Fibroblast of gingiva (primary cell): Measurements from ENCODE around the gene RGS8.
A peak's percentile ranks its signal among the peaks of the same experiment; 100 is the strongest.
"Not testable (repeated sequence)": the region's sequence is repeated elsewhere in the genome, so short reads cannot be mapped to it uniquely, and the experiment has no call there.

Experiments used
- DNase-seq: peaks from one replicate; pipeline ENCODE4 v3.0.0-alpha.2; 2011; ENCODE audit warnings: low read depth

RGS8 gene

DNA sequence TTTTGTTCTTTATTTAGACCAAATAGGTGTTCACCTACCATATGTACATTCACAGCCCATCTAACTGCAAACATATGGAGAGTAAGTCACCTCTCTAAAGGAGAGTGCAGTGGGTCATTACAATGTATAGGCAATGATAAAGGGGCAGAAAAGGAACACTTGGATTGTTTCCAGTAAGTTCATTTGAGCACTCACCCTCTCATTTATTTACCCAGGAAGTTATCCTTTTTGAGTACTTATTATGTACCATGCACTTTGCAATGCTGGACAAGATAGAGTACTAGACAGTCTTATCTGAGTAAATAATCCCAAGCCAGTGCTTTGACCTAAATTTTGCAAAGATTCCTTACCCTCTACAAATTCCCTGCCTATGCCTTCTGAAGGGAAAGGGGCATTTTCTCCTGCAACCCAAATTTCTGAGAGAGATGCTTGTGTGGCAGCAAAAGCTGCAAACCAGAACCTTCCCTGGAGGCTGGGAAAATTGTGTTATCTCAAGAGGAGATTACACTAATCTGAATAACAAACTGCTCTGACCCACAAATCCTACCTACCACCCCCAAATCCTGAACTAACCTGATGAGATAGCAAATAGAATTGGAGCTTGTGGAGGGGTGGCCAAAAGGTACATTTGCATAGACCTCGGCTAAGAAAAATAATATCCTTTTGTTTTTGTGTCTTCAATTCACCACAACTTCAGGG lies 18.6 kb upstream of the RGS8 start:
- DNase-seq, result no peak

DNA sequence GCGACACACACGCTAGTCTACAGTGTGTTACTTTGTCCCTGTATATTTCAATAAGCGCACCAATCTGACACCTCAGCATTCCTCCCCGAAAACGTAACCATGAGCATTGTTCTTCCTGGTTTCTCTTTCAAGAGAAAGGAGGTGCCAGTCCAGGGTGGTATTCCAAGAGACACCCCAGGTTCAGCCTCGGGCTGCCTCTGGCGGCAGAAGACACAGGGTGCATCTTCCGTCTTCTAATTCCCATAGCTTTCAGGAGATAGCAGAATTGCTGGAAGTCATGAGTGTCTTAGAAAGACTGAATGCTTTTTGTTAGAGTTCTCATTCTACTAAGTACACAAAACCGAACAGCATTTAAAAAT lies 15.9 kb upstream of the RGS8 start:
- DNase-seq, result no peak

DNA sequence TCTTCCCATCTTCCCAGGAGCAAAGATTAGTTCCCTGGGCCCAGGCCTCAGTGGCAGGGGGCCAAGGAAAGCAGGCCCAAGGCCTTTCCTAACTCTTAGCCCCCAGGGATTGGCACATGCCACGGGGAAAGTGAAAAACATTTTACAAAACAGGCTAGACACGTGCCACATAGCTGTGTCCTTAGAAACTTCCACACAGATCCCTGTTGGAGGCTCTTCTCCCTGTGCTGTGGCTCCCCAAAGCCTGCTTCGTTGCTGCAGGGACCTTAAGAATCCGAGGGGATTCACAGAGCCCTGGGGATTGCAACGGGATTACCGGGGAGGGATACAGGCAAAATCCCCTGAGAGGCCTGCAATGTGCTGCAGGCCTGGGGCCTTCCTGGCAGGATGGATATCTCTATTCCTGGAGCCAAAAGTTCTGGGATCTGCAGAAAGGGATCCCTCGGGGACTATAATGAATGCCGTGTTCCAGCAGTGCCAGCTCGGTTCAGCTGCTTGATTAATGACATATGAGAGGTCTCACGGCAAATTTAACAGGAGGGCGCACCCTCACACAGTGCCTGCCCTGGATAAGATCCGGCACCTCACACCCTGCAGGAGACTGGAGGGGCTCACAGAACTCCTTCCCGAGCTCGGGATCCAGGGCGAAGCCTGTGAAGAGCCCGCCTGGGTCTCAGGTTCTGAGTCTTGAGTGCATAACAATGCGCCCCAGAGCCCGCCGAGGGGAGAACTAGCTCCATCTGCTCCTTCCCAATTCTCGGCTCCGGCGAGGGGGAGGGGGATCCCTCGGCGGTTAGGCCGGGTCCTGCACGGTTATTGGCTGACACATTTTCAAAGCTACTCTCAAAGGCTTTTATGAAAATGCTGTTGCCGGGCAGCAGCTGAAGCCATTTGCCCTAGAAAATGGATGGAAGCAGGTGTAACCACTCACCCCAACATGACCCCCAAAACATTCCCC lies 15.3 kb upstream of the RGS8 start:
- peak; percentile 78 for DNase-seq

DNA sequence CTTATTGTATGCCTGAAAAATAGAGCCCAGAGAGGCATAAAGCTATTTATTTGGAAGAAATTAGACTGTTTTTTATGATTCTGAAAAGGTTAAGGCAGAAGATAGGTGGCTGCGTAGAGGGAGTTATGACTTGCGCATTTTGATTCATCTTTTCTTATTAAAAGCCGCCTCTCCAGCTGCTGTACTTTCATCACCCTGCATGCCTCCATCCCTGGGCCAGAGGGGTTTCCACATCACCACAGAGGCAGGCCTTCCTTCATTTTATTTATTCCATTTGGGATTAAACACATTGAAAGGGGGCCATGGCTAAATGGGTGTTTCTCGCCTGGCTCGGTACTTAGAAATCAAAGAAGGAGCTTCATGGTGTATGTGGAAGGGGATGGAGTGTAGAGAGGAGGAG lies 14.6 kb upstream of the RGS8 start:
- DNase-seq, result peak; percentile 33

DNA sequence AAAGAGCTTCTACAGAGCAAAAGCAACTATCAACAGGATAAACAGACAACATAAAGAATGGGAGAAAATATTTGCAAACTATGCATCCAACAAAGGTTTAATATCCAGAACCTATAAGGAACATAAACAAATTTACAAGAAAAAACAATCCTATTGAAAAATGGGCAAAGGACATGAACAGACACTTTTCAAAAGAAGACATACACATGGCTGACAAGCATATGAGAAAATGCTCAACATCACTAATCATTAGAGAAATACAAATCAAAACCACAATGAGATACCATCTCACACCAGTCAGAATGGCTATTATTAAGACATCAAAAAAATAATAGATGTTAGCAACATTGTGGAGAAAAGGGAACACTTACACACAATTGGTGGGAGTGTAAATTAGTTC lies 8.8 kb upstream of the RGS8 start:
- DNase-seq, result not testable (repeated sequence)

DNA sequence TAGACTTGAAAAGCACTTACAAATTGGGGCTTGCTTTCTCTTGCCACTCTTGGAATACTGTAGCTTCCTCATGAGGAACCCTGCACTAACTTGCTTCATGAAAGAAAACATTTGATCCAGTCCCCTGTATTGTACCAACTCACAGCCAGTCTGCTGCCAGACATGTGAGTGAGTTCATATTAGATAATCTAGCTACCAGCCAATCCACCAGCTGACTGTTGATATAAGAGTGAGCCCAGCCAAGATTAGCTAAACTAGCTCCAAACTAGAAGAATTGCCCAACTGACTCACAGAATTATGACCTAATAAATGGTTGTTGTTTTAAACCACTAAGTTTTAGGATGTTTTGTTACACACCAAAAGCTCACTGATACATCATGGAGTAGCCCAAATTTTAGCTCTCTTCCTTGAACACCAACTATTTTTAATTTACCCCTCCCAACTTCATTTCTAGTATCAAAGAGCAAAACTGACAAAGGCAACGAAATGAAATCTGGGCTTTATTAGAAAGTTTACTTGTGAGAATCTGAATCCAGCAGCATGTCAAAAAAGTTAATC lies 6.6 kb upstream of the RGS8 start:
- DNase-seq, result no peak

DNA sequence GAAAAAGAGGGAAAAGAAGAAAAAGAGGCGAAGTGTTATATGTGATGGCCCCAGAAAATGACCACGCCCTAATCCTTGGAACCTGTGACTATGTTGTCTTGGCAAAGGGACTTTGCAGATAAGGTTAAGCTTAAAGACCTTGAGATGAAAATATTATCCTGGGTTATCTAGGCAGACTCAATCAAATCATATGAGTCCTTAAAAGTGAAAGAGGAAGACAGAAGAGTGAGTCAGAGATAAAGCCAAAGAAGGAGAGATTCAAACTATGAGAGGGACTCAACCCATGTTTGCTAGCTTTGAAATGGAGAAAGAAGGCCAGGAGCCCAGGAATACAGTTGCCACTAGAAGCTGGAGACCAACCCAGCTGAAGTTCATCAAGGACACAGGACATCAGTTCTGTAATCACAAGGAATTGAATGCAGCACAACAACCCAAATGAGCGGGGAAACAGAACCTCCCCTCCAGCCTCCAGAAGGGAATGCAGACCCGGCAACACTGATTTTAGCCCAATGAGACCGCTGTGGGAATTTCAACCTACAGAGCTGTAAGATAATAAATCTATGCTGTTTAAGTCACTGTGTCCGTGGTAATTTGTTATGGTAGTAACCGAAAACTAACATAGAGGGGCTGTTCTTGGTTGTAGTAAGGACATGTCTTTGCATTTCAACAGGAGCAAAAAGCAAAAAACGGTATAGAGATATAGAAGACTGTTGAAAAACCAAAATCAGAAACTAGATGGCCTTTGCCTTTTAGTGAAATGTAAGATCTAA lies 4.2 kb upstream of the RGS8 start:
- DNase-seq, result no peak

DNA sequence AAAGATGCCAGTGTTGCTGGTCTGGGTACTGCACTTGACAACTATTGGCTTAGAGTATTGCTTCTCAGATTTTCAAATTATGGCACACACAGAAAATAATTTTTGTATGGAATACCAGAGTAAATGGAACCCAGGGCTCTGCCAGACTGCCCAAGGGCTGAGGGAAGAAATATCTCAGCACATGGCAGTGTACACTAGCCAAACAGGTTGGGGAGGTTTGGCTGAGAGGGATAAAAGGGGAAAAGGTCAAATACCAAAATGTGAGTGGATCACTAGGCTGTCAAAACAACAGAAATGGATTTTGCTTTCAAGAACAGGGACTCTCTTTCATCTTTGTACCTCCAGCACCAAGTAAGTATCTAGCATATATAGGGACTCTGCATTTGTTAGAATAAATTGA lies 3.0 kb upstream of the RGS8 start:
- no peak for DNase-seq

DNA sequence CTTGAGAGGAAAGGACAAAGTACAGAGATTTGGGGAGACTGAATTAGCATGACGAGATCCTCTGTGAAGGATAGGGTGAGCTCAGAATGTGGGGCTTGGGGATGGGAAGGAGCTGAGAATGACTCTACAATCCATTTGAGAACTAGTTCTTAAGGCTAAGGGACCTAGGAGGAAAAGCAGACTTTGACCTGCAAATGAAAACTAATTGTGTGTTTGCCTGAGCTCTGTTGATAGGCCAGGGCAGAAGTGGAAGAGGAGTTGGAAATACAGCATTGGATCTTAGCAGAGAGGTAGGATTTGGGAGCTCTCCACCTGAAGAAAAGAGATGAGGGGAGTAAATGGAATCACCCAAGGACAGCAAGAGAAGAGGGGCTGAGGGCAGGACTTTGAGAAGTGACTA lies 2.1 kb upstream of the RGS8 start:
- DNase-seq, result no peak

DNA sequence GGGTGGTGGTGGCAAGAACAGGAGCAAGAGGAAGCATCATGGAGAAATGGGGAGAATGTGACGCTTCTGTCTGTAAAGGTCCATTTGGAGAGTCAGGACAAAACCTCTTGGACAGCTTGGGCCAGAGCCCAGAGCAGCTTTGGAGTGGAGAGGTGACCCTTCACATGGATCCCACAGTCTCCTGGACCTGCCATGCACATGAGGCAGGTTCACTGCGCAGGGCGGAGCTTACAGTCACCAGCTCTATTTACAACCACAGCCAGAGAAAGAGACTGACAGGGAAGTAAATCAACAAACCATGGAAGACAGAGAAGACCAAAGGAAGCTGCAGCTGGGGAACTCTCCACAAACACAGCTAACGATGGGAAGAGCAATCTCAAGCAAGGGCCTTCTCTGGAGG lies 828 bp upstream of the RGS8 start:
- no peak for DNase-seq

DNA sequence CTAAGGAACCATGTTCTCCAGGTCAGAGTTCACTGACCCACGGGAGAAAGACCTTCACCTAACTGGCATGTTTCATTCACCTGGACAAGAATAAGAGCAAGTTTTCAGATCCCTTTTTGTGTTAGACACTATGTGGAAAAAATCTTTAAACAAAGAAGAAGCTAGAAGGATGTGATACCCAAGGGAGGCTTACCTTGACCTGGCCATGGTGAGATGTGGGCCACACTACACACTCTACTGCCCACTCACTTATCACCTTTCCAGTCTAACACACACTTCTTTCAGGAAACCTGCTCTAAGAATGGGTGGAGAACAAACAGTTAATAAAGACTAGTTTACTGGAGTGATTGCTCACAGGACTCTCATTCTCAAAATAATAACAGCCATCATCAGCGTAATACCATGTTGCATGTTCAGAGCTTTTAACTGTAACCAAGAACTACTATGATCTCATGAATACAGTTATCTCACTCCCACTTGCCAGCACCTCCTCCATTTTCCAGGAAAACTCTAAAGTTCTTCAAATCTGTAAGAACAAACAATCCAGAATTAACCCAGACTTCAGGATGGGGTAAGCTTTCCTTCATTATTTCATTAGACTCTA lies 1.4 kb downstream of the RGS8 start:
- DNase-seq, result no peak

DNA sequence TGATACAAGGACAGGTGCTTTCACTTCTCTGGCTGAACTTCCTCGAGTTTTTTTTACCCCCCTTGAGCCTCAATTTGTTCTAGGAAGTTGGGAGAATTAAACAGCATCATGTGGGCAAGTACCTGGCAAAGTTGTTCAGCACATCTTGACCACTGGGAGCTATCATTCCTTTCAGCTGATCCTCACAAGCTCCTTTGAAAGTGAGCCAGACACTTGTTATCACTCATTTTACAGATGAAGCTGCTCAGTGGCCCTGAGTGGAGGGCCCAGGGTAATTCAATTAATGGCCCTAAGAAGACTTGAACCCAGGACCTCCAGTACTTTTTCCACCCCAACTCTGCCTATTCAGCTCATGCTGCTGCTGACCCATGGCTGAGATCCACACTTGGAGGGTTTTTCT lies 2.0 kb downstream of the RGS8 start:
- DNase-seq, result no peak

DNA sequence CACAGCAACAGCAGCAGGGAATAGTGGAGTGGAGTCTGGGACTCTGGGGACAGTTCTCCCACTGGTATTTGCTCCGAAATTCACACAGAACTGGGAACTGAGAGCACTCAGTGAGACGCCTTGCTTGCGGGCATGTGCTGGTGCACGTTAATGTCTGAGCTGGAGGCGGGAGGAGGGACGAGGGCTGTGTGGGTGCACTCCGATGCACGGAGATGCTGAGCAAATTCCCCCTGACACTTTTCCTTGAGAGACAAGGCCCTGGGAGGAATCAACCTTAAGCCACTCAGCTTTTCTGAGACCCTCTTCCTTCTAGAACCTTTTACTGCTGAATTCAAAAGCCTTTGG lies 2.8 kb downstream of the RGS8 start:
- DNase-seq, result no peak

DNA sequence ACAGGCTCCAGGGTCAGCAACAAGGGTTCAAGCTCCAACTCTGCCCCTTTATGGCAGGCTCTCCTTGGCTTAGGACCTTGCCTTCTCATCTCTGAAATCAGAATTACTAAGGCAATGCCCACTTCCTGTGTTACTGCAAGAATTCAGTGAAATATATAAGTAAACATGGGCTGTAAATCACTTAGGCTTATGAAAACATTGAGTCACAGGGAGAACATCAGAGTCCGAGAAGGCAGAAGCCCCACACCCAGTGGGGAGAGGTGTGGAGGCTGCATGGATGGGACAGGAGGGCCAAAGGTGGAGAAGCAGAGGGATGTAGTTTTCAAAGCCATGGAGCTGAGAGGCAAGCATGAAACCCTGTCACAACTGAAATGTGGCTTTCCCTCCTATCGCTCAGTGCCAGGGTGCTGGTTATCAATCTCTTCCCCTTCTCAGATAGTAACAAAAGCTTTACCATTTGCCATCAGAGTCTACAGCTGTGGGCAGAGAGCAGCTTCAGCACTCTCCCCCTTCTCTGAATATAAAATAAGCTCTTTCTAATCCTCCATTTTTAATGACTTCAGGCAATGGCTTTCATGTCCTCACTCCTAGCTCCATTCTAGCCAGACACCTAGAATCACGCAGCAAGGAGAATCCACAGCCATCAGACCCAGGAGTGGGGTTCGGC lies 3.4 kb downstream of the RGS8 start:
- DNase-seq, result no peak

DNA sequence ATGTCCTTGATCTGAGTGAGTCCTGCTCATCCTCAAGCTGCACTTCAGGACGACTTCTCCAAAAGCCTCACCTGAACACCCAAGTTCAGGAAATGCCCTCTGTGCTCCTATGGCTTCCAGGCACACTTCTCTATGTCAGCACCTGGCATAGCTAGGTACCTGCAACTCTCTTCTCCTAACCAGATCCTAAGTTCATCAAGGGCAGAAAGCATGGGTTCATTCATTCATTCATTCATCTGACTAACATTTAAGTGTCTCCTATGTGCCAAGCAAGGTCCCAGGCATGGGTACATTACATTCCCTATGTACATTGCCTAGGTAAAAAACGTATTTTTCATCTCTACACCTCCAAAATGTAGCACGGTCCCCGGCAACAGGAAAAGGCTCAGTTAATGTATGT lies 4.0 kb downstream of the RGS8 start:
- no peak for DNase-seq

DNA sequence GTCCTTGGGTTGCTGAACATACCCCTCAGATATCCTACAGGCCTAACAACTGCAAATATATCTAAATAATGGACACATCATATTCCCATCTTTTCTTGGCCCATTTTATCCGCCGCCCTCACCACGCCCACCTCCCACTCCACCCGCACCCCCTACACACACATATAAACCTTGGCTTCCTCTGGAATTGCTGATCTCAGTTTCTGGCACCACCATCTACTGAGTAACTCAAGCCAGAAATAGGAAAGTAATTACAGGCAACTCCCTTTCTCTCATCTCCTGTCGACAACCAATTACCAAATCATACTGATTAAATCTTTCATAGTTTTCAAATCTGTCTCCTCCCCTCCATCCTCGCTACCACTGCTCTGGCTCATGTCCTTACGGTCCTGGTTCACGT lies 4.7 kb downstream of the RGS8 start:
- DNase-seq, result no peak

DNA sequence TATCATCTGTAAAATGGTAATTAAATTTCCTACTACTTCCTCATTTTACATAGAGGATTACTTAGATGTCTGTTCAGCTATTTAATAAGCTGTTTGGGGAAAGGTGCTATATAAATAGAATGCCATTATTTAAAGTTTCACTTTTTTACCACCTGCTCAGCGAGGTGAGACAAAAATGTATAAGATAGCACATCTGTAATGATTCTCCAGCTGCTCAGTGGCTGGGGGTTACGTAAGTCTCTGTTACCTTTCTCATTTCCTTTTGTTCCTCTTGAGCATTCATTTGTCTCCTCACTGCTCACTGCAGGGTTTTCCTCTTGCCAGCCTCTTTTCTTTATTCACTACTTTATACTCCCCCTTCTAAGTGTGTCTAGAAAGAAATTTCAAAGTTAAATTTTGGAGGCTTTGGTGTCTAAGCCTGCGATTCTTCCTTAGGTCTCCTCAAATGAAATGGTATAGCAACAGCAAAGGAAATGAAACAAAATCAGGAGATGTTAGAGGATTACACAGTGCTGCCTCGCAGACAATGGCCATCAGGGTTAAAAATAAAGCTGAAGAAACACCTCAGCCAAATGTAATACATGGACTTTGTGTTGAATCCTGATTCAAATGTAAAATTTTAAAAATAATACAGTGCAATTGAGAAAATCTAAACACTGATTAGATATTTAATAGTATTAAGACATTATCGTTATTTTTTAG lies 6.8 kb downstream of the RGS8 start:
- DNase-seq, result no peak

DNA sequence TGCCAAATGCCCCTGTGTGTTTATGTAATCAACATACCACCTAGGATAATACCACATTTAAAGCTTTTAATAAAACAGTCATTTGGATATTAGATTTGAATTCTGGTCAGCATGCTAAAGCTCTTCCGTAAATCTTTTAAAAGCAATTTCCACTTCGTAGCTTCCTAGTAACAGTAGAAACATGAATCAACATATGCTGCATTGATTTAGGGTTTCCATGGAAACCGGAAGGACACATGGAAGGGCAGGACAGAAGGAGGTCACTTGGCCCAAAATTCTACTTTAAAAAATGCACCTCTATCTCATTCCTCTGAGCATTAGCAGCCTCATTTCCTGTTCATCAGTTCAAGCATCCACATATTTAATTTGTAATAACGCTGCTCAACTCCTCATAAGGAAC lies 8.1 kb downstream of the RGS8 start:
- no peak for DNase-seq

DNA sequence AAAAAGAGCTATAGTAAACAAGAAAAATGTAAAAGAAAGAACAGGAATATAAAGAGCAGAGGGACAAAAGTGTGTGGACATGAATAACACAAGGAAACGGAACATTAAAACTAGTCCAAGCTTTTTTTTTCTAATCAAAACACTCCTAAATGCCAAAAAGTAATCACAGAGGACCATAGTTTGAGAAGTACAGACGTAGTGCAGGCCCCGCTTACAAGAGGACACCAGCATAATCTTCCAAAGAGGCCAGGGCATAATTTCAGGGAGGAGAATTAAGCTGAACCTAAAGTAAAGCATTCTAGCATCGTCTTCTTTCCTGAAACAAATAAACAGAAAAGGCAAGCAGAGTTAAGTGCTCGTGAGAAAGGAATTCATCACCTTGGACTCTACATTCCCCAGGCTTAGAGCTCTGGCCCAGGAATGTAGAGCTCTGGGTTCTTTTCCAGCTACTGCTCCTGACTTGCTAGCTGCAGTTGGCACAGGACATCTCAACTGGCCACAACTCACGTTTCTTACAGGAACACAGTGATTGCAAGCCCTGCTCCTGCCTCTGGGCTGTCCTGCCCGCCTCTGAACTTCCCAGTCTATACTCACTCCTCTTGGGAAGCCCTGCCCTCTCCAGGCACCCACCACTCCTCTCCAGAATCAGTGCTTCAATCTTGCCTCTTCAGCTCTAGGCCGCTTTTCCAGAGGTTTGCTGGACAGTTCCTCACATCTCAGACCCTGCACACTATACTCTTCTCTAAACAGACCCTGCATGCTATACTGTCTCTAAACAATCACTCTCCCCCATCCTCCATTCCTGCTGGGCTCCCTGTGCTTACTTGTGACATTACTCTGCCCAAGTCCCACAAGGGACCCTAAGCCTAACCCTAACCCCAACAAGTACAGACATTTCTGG lies 9.8 kb downstream of the RGS8 start:
- DNase-seq, result no peak

DNA sequence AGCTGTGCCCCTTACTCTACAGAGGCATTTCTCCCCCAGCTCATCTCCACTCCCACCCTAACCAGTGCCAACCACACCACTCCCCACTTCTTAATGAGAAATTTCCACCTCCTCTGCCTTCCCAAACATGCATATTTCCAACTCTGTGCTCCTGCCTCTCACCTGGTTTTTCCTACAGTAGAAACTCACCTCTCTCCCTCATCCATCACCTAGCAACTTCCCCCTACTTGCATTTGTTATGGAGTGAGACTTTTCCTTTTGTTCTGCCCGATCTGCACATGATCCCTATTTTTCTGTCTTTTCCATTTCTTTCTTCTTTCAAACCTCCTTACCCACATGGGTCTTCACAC lies 11.9 kb downstream of the RGS8 start:
- DNase-seq, result no peak
